ENCODE results near the gene PTPMT1.

PTPMT1 gene

DNA sequence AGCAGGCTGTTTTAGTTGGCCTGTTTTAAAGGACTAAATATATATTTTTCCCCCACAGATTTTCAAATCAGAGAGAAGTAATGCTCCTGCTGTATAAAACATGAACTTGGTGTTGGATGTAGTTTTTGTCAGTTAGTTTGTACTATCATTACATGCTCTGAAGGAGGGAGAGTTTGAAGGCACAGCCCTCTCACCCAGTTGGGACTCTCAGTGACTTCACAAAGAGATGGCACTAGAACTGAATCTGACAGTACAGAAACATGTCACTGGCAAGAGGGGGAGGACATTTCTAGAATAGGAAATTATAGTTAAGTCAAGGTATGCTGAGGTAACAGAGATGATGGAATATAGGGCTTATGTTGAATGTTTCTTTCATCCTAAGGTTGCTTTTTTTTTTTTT, 49.9 kb downstream of the PTPMT1 start:
- DNase-seq (ENCODE audit: low spot score) = no peak

DNA sequence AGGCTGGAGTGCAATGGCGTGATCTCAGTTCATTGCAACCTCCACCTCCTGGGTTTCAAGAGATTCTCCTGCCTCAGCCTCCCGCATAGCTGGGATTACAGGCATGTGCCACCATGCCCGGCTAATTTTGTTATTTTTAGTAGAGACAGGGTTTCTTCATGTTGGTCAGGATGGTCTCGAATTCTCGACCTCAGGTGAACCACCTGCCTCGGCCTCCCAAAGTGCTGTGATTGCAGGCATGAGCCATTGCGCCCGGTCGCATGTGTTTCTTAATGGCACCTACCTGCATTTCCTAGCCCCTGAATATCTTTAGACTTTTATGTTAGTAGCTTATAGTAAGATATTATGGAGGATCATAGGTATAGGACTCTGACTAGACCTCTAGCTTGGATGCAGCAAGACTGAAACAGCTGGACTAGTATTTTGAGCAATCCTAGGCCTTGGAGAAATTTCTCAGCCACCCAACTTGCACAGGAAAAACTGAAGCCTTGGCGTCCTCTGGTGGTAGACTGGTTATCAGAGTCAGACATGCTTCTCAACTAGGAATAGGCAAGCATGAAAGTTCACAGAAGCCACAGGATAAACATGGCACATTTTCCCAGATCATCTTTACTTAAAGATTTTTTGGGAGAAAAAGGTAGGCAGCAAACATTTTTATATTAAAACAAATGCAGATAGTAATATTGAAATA, 51.5 kb downstream of the PTPMT1 start:
- peak; percentile 52 for DNase-seq (ENCODE audit: low spot score)

DNA sequence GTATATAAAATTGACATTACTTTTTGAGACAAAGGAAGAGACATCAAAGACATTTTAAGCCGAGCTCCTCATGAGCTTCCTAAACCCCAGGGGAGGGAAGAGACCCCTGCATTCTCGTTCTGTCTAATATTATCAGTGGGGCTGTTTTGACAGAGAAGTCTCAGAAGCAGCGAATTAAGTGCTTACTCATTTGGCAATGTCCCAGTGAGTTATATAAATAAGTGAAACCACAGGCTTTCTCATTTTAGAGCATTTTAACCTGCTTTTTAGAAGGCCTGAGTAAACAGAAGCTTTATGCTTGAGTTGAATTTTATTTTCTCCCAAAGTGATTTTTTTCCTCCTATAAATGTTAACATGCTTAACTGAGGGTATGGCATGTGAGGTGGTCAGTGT, 52.0 kb downstream of the PTPMT1 start:
- DNase-seq (ENCODE audit: low spot score) = no peak

DNA sequence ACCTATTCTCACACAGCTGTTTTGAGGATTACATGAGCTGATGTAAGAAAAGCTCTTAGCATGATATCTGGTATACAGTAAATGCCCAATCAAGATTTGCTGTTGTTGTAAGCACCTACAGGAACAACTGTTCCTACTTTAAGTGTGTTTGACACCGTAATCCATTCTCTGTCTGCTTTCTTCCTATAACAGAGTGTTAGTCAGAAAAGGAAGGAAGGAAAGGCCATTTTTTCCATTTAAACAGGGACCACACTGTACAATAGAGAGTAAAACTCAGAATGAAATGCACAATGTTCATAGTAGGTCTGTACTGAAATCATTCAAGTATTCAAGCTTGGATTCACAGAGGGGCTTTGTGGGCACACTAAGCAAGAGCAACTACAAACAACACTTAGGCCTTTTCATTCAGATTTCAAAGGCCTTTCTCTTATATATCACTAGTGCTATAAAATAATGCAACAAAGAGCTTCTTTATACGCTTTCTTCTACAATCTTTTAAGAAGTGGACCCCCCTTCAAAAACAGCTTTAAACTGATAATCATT, 55.5 kb downstream of the PTPMT1 start:
- no peak for DNase-seq (ENCODE audit: low spot score)

Data from HuH-7 (cell line).